GM12872 (cell line): ENCODE results near the gene TMEM150B.

ENCODE experiments used
- TF ChIP-seq, protein P1 (sequence below): IDR thresholded peaks from 3 replicates; pipeline ENCODE4 v1.5.1; 2011; ENCODE audit warnings: low read depth, mild to moderate bottlenecking, low read length, moderate library complexity; ENCODE audit not compliant: insufficient read depth

The TMEM150B gene

DNA sequence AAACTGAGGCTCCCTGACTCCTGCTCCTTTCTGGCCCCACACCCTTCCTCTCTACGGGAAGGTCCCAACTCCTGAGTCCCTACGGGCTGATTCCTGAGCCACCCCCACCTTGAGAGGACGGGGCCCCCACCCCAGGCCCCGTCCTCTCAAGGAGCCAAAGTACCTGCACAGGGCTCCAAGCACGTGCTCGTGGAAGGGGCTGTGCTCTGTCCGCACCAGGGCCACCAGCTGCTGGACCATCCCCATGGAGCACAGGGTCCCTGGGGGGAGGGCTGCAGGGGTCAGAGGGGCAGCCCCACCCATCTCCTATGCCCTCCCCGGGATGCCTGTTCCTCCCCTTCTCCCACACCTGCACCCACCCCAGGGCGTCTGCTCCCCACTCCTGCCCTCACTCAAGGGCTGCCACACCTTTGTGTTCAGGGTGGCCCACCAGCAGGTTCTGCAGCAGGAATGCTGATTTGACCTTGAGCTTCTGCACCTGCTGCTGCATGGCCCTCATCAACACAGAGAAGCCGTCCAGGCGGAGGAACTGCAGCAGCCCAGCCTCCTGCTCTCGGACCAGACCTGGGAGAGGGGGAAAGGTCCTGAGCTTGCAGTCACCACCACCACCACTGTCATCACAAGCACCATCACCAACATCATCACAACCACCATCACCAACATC, 59.3 kb downstream of the TMEM150B start:
- TF ChIP-seq, protein P1, sequence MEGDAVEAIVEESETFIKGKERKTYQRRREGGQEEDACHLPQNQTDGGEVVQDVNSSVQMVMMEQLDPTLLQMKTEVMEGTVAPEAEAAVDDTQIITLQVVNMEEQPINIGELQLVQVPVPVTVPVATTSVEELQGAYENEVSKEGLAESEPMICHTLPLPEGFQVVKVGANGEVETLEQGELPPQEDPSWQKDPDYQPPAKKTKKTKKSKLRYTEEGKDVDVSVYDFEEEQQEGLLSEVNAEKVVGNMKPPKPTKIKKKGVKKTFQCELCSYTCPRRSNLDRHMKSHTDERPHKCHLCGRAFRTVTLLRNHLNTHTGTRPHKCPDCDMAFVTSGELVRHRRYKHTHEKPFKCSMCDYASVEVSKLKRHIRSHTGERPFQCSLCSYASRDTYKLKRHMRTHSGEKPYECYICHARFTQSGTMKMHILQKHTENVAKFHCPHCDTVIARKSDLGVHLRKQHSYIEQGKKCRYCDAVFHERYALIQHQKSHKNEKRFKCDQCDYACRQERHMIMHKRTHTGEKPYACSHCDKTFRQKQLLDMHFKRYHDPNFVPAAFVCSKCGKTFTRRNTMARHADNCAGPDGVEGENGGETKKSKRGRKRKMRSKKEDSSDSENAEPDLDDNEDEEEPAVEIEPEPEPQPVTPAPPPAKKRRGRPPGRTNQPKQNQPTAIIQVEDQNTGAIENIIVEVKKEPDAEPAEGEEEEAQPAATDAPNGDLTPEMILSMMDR = no peak

DNA sequence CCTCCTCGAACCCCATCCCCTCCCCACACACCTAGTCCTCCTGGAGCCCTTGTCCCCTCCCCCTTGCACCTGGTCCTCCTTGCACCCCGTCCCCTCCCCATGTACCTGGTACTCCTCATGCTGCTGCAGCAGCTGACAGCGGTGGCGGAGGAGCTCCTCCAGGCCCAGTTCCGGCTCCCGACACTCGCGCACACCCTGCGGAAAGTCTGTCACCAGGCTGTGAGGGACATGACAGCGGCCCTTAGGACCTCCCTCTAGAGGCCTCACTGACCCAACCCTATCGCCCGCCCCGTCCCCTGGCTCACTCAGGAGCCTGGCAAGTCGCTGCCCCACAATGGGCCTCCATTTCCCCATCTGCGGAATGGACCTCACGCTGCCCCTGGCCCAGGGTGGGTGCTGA, 60.0 kb downstream of the TMEM150B start:
- TF ChIP-seq, protein P1 = no peak

DNA sequence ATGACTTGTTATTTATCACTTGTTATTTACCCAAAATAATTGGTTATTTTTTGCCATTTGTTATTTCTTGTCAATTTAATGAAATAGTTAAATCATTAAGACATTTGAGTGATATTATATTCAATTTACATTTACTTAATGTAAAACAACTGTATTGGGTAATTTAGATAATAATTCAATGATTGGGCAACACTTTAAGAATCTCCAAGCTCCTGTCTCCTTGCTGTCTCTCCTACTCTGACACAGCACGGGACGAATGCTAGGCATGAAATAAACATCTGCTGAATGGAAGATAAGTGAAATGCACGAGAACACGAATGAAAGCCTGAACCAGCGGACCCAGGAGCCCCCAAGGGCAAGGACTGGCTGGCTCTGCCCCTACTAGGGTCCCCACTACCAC, 60.6 kb downstream of the TMEM150B start:
- TF ChIP-seq, protein P1 = no peak
